Panc1 (cell line): Measurements from ENCODE around the gene ROS1. TPM values are rescaled to one million over a fixed set of nuclear protein-coding genes. Genes with fewer than 3 reads are reported as not detected.
A peak's percentile ranks its signal among the peaks of the same experiment; 100 is the strongest.

ENCODE experiments used
- ATAC-seq: fragments of 200-7000 bp; cut with Tn5 transposase; 2 replicates; pipeline ENCODE4 v1.9.1; 2020; ENCODE audit warnings: mild to moderate bottlenecking, moderate library complexity
- BruUV-seq: library from RNA; stranded (reverse); fragments of 400-500 nt; replicated peaks from 2 replicates; lab custom pipeline; 2021; lab: Mats Ljungman, UMichigan
- CTCF ChIA-PET: fragments of 300-600 bp; sonication (Branson Sonifier 250); formaldehyde crosslinking; loops from one replicate; lab custom pipeline; 2022; ENCODE audit warnings: antibody characterized with exemption; lab: Charles Lee
- POLR2A ChIA-PET: fragments of 300-600 bp; sonication (Branson Sonifier 250); formaldehyde crosslinking; loops from one replicate; lab custom pipeline; 2022; ENCODE audit warnings: antibody characterized with exemption; lab: Charles Lee
- DNase-seq: peaks from one replicate; pipeline ENCODE4 v3.0.0-alpha.2; 2010; ENCODE audit warnings: low read depth, low spot score
- H3K27ac ChIP-seq: 2 replicates; pipeline ENCODE4 v1.5.1; 2011; ENCODE audit warnings: mild to moderate bottlenecking, low read length, inconsistent platforms
- H3K27me3 ChIP-seq: fragments of 200-500 bp; sonication (Bioruptor generic); 2 replicates; pipeline ENCODE4 v1.6.0; 2014; ENCODE audit warnings: low read length, inconsistent platforms; ENCODE audit not compliant: control insufficient read depth, insufficient read depth
- H3K36me3 ChIP-seq: fragments of 200-500 bp; sonication (Bioruptor generic); 2 replicates; pipeline ENCODE4 v1.5.1; 2014; ENCODE audit warnings: inconsistent platforms, mild to moderate bottlenecking, low read length, moderate library complexity; ENCODE audit not compliant: control insufficient read depth, insufficient read depth
- H3K4me1 ChIP-seq: 2 replicates; pipeline ENCODE4 v1.5.1; 2011; ENCODE audit warnings: inconsistent platforms, mild to moderate bottlenecking, low read length, moderate library complexity; ENCODE audit not compliant: control insufficient read depth, insufficient read depth
- H3K4me3 ChIP-seq, 2 experiments: 2 replicates each; pipeline ENCODE4 v1.5.1; 2011 to 2012; ENCODE audit warnings: low read depth in 2 of 2, low read length in 2 of 2, mild to moderate bottlenecking in 2 of 2, inconsistent platforms in 1 of 2, moderate library complexity in 1 of 2
- H3K9me3 ChIP-seq: fragments of 200-500 bp; sonication (Bioruptor generic); 2 replicates; pipeline ENCODE4 v1.5.1; 2014; ENCODE audit warnings: low read depth, mild to moderate bottlenecking, inconsistent platforms, low read length, moderate library complexity; ENCODE audit not compliant: control insufficient read depth, insufficient read depth
- POLR2AphosphoS5 ChIP-seq: IDR thresholded peaks from 2 replicates; pipeline ENCODE4 v1.6.1; 2012; ENCODE audit warnings: mild to moderate bottlenecking, low read depth, low read length, moderate library complexity
- SIN3A ChIP-seq: IDR thresholded peaks from 2 replicates; pipeline ENCODE4 v1.6.1; 2012; ENCODE audit warnings: low read depth, mild to moderate bottlenecking, low read length, moderate library complexity, borderline replicate concordance; ENCODE audit not compliant: insufficient read depth
- TCF7L2 ChIP-seq: IDR thresholded peaks from 2 replicates; pipeline ENCODE4 v1.6.1; 2011; ENCODE audit warnings: mild to moderate bottlenecking, low read depth, low read length, inconsistent platforms
- in situ Hi-C: cut with HindIII; loops from 2 replicates; pipeline ENCODE4 v1.10.0; 2016; ENCODE audit warnings: low sequenced_read_pairs, low pct_unique_long_range_greater_than_20kb
- intact Hi-C: fragments of 100-400 bp; cut with micrococcal nuclease; formaldehyde crosslinking; loops from one replicate; pipeline ENCODE4 v1.10.0; 2022; ENCODE audit not compliant: unreplicated experiment
- total RNA-seq: library from RNA; stranded (reverse); gene quantifications from one replicate; pipeline ENCODE4 v1.2.1, GENCODE V29; 2021; ENCODE audit not compliant: unreplicated experiment
- TF ChIP-seq, protein P1 (sequence below), 2 experiments: IDR thresholded peaks; 2 replicates each; pipeline ENCODE4 v1.6.1; 2011 to 2012; ENCODE audit warnings: low read depth in 2 of 2, control low read depth in 1 of 2, low read length in 1 of 2, mild to moderate bottlenecking in 1 of 2, moderate library complexity in 1 of 2; ENCODE audit not compliant: insufficient read depth in 1 of 2
- TF ChIP-seq, protein P2 (sequence below): fragments of 450-650 bp; IDR thresholded peaks from 2 replicates; pipeline ENCODE4 v1.5.1; 2017; ENCODE audit warnings: mild to moderate bottlenecking

The ROS1 gene
- total RNA-seq, 1 experiment from 2014 or later = 0.10 TPM

DNA sequence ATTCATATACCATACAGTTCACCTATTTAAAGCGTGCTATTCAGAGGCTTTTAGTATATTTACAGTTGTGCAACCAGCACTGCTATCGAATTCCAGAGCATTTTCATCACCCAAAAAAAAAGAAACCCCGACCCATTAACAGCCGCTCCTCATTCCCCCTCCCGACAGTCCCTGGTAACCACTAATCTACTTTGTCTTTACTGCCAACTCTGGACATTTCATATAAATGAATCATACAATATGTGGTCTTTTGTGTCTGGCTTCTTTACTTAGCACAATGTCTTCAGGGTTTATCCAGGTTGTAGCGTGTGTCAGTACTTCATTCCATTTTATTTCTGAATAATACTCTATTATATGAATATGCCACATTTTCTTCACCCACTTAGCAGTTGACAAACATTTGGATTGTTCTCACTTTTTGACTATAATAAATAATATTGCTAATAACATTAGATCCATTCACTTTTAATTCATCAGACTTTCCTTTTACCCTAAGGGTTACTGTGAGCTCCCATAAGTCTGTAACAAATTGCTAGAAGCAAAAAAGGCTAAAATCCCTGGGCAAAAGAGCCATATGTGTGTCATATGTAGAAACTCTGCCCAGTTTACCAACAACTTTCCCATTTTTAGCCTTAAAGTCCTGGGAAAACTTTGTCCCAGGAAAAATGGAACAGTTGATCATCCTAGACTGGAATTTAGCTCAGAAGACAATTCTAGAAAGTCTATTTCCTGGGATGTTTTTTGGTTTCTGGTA is 23.2 kb upstream of the ROS1 start:
- POLR2A ChIA-PET = interaction anchor here (0.6 kb wide), 1 partner anchor 48 kb away, joined by 3 read pairs; no protein-coding TSS in a partner anchor
- Histone ChIP-seq H3K36me3 (no peaks in the 10 kb centered on the region), H3K9me3 (no peaks in the 10 kb centered on the region), H3K4me3 (no peak overlapping the region), H3K27me3 (peaks cover 7% of the 10 kb centered on the region; the same call in 1 of the 2 replicates), H3K27ac (no peak overlapping the region), H3K4me1 (peaks cover 6% of the 10 kb centered on the region; the same call in 1 of the 2 replicates)
- DNase-seq (peak; percentile 24), ATAC-seq (peak; percentile 73)
- CTCF ChIA-PET = interaction anchor here (1.4 to 2.0 kb wide), 2 partner anchors 38 to 49 kb away, joined by 4 read pairs; no protein-coding TSS in a partner anchor
- TF ChIP-seq TCF7L2 (no peak), POLR2AphosphoS5 (no peak), SIN3A (no peak)
- TF ChIP-seq, protein P1, sequence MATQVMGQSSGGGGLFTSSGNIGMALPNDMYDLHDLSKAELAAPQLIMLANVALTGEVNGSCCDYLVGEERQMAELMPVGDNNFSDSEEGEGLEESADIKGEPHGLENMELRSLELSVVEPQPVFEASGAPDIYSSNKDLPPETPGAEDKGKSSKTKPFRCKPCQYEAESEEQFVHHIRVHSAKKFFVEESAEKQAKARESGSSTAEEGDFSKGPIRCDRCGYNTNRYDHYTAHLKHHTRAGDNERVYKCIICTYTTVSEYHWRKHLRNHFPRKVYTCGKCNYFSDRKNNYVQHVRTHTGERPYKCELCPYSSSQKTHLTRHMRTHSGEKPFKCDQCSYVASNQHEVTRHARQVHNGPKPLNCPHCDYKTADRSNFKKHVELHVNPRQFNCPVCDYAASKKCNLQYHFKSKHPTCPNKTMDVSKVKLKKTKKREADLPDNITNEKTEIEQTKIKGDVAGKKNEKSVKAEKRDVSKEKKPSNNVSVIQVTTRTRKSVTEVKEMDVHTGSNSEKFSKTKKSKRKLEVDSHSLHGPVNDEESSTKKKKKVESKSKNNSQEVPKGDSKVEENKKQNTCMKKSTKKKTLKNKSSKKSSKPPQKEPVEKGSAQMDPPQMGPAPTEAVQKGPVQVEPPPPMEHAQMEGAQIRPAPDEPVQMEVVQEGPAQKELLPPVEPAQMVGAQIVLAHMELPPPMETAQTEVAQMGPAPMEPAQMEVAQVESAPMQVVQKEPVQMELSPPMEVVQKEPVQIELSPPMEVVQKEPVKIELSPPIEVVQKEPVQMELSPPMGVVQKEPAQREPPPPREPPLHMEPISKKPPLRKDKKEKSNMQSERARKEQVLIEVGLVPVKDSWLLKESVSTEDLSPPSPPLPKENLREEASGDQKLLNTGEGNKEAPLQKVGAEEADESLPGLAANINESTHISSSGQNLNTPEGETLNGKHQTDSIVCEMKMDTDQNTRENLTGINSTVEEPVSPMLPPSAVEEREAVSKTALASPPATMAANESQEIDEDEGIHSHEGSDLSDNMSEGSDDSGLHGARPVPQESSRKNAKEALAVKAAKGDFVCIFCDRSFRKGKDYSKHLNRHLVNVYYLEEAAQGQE (IDR thresholded peaks at IDR 0.05; ENCODE audit: insufficient read depth in 1 of 2, low read depth in 2 of 2, low read length in 1 of 2) = no peak
- TF ChIP-seq, protein P2, sequence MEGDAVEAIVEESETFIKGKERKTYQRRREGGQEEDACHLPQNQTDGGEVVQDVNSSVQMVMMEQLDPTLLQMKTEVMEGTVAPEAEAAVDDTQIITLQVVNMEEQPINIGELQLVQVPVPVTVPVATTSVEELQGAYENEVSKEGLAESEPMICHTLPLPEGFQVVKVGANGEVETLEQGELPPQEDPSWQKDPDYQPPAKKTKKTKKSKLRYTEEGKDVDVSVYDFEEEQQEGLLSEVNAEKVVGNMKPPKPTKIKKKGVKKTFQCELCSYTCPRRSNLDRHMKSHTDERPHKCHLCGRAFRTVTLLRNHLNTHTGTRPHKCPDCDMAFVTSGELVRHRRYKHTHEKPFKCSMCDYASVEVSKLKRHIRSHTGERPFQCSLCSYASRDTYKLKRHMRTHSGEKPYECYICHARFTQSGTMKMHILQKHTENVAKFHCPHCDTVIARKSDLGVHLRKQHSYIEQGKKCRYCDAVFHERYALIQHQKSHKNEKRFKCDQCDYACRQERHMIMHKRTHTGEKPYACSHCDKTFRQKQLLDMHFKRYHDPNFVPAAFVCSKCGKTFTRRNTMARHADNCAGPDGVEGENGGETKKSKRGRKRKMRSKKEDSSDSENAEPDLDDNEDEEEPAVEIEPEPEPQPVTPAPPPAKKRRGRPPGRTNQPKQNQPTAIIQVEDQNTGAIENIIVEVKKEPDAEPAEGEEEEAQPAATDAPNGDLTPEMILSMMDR = no peak
- in situ Hi-C loops (no loop called here), intact Hi-C loops (no loop called here)
- no TSS peak for BruUV-seq

DNA sequence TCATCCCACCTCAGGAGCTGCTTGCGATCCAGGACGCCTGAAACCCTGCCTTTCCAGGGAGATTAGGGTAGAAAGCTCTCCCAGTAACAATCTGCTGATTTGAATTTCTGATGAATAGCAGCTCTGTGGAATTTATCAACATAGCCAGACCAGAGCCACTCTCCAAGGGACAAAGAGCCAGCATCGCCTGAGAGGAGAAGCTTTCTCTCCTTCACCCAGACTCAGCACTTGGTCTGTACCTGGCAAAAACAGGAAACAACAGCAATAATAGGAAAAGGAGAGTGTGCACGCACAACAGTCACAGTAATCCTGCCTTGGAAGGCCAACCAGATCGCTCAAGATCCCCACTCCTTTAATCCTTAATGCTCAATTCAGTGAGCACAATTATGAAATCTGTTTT is 22.3 kb upstream of the ROS1 start:
- no peak for DNase-seq
- H3K4me1 ChIP-seq = peaks cover 6% of the 10 kb centered on the region; the same call in 1 of the 2 replicates
- peaks cover 7% of the 10 kb centered on the region; the same call in 1 of the 2 replicates for H3K27me3 ChIP-seq
- no peak overlapping the region for H3K4me3 ChIP-seq
- TF ChIP-seq, protein P2 = no peak
- TF ChIP-seq TCF7L2 = no peak
- TF ChIP-seq SIN3A = no peak
- TF ChIP-seq, protein P1 (IDR thresholded peaks at IDR 0.05; ENCODE audit: insufficient read depth in 1 of 2, low read depth in 2 of 2, low read length in 1 of 2) = no peak
- no TSS peak for BruUV-seq
- no peaks in the 10 kb centered on the region for H3K9me3 ChIP-seq
- in situ Hi-C loops (no loop called here), intact Hi-C loops (no loop called here)
- no peaks in the 10 kb centered on the region for H3K36me3 ChIP-seq
- ChIA-PET POLR2A (no interaction called here), CTCF (no interaction called here)
- no peak for ATAC-seq
- no peak overlapping the region for H3K27ac ChIP-seq
